ENCODE measurements around the gene CAMKK2.

GRCh38 chr12:121273364-121273896 is 23.1 kb downstream of the CAMKK2 start:
- TF ChIP-seq EZH2phosphoT487 (IDR thresholded peaks at IDR 0.05; ENCODE audit: insufficient read depth, low read depth) = no peak
- no peak for TF ChIP-seq EZH2 (IDR thresholded peaks at IDR 0.05; ENCODE audit: insufficient read depth, poor library complexity, severe bottlenecking)
